GM19455 (cell line): Measurements from ENCODE around the gene OR5D16.
"Not testable (repeated sequence)": the region's sequence is repeated elsewhere in the genome, so short reads cannot be mapped to it uniquely, and the experiment has no call there.

Experiments
- ATAC-seq: cut with Tn5 transposase; IDR thresholded peaks from one replicate; pipeline ENCODE4 v1.9.1; 2021; ENCODE audit not compliant: unreplicated experiment

OR5D16 gene

DNA sequence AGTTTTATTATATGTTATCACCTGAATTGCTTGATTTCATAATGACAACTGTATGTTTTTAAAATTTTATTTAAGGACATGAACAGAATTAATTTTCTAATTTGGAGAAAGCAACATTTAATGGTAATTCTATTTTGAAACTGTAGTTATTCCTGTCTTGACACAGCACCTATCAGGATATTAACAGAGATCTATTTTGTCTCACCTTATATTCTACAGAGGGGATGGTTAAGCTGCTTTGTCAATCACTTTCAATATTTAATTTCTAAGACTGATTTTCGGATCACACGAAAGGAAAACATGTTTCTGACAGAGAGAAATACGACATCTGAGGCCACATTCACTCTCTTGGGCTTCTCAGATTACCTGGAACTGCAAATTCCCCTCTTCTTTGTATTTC is at the start of gene OR5D16:
Gene OR5D16 (plus strand): TSS at position 301 of the 400 bp plus-strand sequence. CDS start 0 bp downstream, at position 301.
- no peak for ATAC-seq

DNA sequence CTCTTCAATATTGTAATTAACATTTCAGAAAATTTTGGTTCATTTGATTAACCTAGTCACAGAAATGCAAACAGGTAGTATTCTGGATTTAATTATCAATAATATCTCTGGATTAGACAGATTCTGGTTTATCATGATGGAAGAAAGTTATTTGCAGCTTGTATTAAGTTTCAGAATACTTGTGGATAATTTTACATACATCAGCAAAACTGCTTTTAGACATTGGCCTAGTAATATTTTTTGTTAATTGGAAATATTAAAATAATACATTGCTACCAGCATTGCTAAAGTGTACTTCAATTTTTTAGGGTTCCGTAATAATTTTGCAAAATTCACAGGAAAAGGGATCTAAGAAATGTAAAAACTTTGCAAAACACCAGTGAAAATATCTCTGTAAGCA is 46.9 kb upstream of the OR5D16 start:
- no peak for ATAC-seq

DNA sequence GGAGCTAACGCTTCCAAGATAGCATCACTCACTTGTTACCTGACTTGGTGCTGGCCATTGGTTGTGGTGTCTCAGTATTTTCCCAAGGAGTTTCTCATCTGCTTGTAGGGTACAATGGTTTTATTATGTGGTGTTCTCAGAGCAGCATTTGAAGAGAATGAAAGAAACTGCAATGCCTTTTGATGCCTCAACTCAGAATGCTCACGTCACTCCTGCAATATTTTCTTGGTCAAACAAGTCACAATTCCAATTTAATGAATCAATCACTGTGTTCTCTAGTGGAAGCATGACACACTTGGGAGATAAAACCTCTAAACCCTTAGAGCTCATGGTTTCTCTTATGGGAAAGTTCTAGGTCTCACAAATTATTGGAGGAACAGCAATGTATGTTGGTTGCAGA is 45.2 kb upstream of the OR5D16 start:
- no peak for ATAC-seq

DNA sequence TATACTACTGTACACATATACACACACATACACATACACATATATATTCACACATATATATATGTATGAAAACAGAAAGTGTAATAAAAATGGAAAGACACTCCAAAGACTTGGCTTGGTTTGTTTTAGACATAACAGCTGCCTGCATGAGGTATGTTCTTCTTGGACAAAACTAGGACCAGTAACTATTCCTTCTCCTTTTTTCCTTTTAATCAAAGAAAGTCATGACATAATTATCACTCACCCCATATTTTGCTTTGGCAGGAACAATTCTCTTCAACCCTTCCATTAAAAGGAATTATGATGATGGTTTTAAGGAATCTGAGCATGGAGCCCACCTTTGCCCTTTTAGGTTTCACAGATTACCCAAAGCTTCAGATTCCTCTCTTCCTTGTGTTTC is 43.3 kb upstream of the OR5D16 start, which contains the start of gene OR5D14:
Gene OR5D14 (plus strand): TSS at position 301 of the 400 bp plus-strand sequence. CDS start 0 bp downstream, at position 301.
- no peak for ATAC-seq

DNA sequence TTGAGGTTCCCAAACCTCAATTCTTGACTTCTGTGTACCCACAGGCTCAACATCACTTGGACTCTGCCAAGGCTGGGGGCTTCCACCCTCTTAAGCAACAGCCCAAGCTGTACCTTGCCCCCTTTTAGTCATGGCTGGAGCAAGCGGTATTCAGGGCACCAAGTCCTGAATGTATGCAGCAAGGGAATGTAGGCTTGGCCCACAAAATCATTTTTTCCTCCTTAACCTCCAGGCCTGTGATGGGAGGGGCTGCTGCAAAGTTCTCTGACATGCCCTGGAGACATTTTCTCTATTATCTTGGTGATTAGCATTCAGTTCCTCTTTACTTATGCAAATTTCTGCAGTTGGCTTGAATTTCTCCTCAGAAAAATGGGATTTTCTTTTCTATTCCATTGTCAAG is 32.3 kb upstream of the OR5D16 start:
- ATAC-seq = no peak

DNA sequence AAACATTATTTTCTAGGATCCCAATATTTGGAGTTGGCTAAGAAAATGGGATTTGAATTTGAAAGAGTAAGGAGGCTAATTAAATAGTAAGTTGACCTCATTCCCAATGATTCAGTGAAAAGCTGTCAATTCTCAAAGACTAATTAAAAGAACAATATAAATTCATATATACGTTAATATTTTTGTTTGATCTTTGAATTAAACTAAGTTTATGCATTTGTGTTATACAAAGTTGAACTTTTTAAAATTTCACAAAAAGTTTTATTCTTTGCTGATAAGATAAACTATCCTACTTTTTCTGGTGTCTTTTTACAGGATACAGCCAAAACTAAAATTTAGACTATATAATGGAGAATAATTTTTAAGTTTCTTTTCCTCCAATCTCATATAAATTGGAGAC is 27.5 kb upstream of the OR5D16 start, which contains the start of gene OR5L1:
Gene OR5L1 (plus strand): TSS at position 301 of the 400 bp plus-strand sequence. CDS start 100 bp downstream, outside the sequence.
- ATAC-seq = no peak

DNA sequence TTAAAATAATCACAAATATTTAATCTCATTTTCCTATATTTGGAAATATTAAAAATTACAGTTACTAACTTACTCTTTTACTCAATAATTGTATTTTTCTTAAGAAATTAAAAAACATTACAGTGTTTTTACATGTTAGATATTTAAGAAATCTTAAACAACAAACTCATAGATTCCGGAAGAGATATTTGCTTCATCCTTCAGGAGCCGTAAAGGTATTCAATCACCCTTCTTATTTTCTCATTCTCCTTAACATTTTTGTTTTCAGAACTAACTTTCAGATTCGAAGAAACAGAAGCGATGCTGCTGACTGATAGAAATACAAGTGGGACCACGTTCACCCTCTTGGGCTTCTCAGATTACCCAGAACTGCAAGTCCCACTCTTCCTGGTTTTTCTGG is 19.2 kb upstream of the OR5D16 start, which contains the start of gene OR5D18:
Gene OR5D18 (plus strand): TSS at position 301 of the 400 bp plus-strand sequence. CDS start 0 bp downstream, at position 301.
- no peak for ATAC-seq

DNA sequence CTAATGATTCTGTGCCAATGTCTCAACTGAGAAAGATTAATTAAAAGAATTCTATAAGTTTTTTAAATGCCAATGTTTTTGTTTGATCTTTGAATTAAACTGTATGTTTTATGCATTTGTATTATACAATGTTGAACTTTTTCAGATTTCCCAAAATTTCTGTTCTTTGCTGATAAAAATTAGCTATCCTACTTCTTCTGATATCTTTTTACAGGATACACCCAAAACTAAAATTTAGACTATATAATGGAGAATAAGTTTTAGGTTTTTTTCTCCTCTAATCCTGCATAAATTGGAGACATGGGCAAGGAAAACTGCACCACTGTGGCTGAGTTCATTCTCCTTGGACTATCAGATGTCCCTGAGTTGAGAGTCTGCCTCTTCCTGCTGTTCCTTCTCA is 11.6 kb upstream of the OR5D16 start, which contains the start of gene OR5L2:
Gene OR5L2 (plus strand): TSS at position 301 of the 400 bp plus-strand sequence. CDS start 0 bp downstream, at position 301.
- no peak for ATAC-seq

DNA sequence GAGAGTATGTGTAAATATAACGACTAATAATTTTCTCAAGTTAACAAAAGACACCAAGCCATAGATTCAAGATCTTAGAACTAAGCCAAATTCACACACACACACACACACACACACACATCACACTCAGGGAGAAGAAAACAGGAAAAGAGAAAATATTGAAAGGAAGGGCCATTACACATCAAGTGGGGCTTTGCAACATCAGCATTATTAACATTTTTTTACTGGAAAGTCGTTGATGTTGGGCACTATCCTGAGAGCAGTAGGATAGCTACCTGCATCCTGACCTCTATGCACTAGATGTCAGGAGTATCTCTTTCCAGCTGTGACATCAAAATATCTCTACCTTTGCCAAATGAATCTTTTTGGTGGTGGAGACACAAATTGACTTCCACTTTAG is 8.9 kb downstream of the OR5D16 start:
- ATAC-seq = no peak

DNA sequence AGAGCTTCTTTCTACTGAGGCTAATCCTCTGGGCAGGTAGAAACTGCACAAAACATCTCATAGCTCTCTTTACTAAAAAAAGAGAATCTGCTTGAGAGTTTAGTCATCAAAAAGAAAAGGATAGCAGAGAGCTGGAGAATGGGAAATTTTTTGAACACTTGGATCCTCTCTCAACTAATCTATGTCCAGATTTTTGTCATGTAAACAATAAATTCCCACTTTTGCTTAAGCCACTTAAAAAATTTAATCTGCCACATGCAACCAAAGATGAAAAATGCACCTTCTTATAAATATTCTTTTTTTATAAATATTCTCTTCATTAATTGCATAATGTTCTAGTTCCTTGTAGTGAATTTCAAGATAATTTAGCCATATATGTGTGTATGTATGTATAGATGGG is 10.5 kb downstream of the OR5D16 start:
- ATAC-seq = no peak

DNA sequence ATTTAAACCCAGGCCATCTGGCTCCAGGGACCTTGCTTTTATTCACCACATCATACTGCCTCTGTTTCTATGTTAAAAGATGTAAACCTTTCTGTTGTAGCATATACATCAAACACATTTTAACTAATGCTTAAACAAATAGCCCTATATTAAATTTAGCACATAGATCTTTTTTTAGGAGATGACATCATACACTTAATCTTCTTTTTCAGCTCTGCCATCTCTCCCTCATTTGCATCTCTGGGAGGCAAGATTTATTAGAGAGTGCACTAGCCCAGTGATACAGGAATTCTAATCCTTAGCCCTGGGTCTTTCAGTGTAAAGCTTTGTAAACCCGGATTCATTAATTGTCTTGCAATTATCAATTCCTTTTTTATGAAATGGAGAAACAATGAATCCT is 13.6 kb downstream of the OR5D16 start:
- ATAC-seq = no peak

DNA sequence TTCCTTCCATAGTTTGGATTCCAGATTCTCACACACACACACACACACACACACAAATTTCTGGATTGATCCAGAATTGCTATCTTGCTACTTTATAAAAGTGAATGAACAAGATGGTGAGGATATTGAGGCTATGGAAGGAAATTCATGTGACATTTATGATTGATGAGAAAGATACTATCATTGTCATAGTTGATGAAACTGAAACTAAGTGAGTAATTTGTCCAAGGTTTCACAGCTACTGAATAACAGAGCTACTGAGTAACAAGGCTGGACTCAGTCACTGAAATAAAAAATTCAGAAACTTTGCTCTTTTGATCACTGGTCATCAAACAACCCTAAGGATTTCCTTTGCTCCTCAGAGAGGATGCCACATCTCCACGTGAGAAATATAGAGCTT is 16.2 kb downstream of the OR5D16 start:
- ATAC-seq = no peak

DNA sequence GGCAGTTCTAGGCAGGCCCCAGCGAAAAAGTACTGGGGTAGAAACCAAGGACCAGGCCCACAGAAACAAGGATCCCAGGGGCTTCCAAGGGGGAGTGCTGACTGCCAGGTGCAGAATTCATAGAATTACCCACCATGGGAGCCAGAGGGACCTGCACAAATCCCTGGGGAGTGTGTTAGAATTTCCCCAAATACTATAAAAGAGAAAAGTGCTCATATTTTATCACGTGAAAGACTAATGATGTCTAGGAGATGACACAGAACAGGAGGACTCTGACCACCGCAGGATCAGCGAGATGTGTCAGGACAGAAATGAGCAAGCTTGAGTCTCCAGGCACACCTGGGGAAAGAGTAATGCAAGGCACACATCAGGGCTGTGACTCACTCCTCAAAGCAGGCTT is 28.8 kb downstream of the OR5D16 start:
- not testable (repeated sequence) for ATAC-seq

DNA sequence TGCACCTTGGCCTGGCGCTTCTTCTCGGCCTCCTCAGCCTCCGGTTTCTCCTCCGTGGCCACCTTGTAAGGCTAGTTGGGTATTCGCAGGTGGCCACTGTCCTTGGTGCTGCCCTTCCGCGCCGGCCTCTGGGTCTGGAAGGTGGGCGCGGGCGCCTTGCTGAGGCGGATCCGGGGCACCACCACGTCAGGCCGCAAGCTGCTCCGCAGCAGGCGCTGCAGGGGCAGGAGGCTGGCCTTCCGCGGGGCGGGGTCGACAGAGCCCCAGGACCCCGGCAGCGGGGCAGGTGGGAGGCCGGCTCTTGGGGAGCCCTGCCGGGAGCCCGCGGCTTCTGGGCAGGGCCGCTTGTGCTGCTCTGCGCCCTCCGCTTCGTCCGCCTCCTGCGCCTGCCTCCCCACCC is 34.2 kb downstream of the OR5D16 start:
- not testable (repeated sequence) for ATAC-seq

DNA sequence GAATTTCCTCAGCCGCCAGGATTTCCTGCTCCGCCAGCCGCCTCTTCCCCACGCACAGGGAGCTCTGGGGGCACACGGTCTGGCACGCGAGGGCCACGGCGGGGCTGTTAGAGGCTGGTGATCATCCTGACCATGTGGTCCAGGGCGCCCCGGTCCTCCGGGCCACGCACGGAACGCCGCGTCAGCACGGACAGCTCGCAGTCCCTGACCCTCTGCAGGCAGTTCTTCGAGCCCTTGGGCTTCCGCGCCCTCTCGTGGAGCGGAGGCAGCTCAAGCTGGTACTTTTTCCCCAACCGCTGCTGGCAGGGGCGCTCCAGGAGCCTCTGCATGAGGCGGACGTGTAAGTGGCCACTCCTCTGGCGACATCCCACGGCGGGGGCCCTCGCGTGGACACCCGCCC is 34.6 kb downstream of the OR5D16 start:
- ATAC-seq = not testable (repeated sequence)

DNA sequence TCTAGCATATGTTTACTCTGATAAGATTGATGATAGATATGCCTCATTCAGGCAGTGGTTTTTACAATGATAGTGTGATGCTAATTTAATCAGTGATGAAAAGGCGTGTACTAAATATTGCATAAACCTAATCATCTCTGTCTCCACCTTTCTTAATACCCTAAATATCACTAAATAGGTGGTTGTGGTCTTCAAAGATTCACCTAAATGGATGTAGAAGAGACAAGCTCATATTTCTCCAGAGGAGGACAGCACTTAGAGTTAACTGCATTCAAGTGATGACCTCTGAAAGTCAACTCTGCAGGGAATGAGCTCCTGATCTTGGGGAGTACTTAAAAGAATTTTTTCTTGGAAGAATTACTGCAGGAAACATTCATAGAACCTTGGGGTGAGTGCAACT is 44.4 kb downstream of the OR5D16 start, which contains the start of gene TRIM51:
Gene TRIM51 (plus strand): TSS at position 301 of the 400 bp plus-strand sequence. CDS start 2,132 bp downstream, outside the sequence.
- not testable (repeated sequence) for ATAC-seq

DNA sequence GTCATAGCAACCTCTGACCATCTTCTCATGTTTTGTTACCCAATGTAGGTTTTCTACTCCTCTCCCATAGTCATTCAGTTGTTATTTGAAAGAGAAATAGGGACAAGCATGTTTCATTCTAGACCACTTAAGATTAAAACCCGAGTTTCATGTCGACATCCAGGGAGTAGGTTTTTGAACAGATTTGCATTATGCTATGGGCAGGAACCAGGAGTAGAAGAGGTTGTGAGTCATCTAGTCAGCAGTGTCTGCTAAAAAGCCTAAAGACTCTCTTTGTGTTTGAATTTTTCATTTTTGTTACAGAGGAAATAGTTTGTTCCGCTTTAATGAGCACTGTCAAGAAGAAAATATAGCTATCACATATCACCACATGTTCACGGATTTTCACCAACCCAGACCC is 46.4 kb downstream of the OR5D16 start:
- not testable (repeated sequence) for ATAC-seq

DNA sequence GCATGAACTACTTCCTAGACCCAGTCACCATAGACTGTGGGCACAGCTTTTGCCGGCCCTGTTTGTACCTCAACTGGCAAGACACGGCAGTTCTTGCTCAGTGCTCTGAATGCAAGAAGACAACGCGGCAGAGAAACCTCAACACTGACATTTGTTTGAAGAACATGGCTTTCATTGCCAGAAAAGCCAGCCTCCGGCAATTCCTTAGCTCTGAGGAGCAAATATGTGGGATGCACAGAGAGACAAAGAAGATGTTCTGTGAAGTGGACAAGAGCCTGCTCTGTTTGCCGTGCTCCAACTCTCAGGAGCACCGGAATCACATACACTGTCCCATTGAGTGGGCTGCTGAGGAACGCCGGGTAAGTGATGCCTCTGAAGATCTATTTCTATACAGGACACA is 46.9 kb downstream of the OR5D16 start:
- ATAC-seq = not testable (repeated sequence)
